Stomach (tissue), 4 donors: ENCODE results near the gene HIF1AN.

Experiments
- CTCF ChIP-seq, 7 experiments: fragments of 450-650 bp in 4 of 7; fragments of 200-600 bp in 3 of 7; sonication (generic) in 3 of 7; IDR thresholded peaks; one replicate each; pipeline ENCODE4 v1.5.1; 2016 to 2019; ENCODE audit warnings: antibody characterized with exemption in 7 of 7, control low read depth in 2 of 7, mild to moderate bottlenecking in 1 of 7
- EP300 ChIP-seq: sonication (generic); formaldehyde crosslinking; IDR thresholded peaks from one replicate; pipeline ENCODE4 v1.6.1; 2017; ENCODE audit warnings: antibody characterized with exemption
- POLR2A ChIP-seq, 4 donors: fragments of 450-650 bp; IDR thresholded peaks; one replicate each; pipeline ENCODE4 v1.6.1; 2016; ENCODE audit warnings: antibody characterized with exemption in 4 of 4, control low read depth in 2 of 4, mild to moderate bottlenecking in 1 of 4, moderate library complexity in 1 of 4
- POLR2AphosphoS5 ChIP-seq, 3 donors: sonication (generic); formaldehyde crosslinking; IDR thresholded peaks; one replicate each; pipeline ENCODE4 v1.6.1; 2016; ENCODE audit warnings: antibody characterized with exemption in 3 of 3

- TF ChIP-seq POLR2AphosphoS5 (IDR thresholded peaks at IDR 0.05): no peak
- TF ChIP-seq CTCF (IDR thresholded peaks at IDR 0.05): no peak
- no peak for TF ChIP-seq POLR2A (IDR thresholded peaks at IDR 0.05)
- TF ChIP-seq EP300: no peak
Measured at GRCh38 chr10:100504096-100504495, 31.6 kb upstream of the HIF1AN start.
